DND-41 (cell line): Measurements from ENCODE around the gene MIGA1.
A peak's percentile ranks its signal among the peaks of the same experiment; 100 is the strongest.

Experiments used
- ATAC-seq: fragments of 200-7000 bp; cut with Tn5 transposase; 3 replicates; pipeline ENCODE4 v1.9.1; 2021; ENCODE audit warnings: low read depth; ENCODE audit not compliant: insufficient read depth
- DNase-seq: peaks from one replicate; pipeline ENCODE4 v3.0.0-alpha.2; 2020
- H2AFZ ChIP-seq: 2 replicates; pipeline ENCODE4 v1.6.0; 2012; ENCODE audit warnings: low read depth, low read length
- H3K27ac ChIP-seq: 2 replicates; pipeline ENCODE4 v1.5.1; 2012; ENCODE audit warnings: low read length, inconsistent platforms
- H3K27me3 ChIP-seq: fragments of 200-600 bp; sonication (generic); 2 replicates; pipeline ENCODE4 v1.6.0; 2012; ENCODE audit warnings: low read length, mild to moderate bottlenecking, inconsistent platforms; ENCODE audit not compliant: insufficient read depth, poor library complexity
- H3K36me3 ChIP-seq: 2 replicates; pipeline ENCODE4 v1.5.1; 2012; ENCODE audit warnings: low read length, inconsistent platforms; ENCODE audit not compliant: insufficient read depth
- H3K4me1 ChIP-seq: 2 replicates; pipeline ENCODE4 v1.5.1; 2012; ENCODE audit warnings: mild to moderate bottlenecking, low read length; ENCODE audit not compliant: insufficient read depth
- H3K4me2 ChIP-seq: 2 replicates; pipeline ENCODE4 v1.6.0; 2012; ENCODE audit warnings: mild to moderate bottlenecking, moderate library complexity, low read length, inconsistent platforms; ENCODE audit not compliant: insufficient read depth
- H3K4me3 ChIP-seq, 2 experiments: fragments of 200-600 bp in 1 of 2; shearing (Covaris generic) in 1 of 2; 2 replicates each; pipeline ENCODE4 v1.5.1; 2012 to 2016; ENCODE audit warnings: inconsistent platforms in 2 of 2, low read length in 2 of 2, mild to moderate bottlenecking in 2 of 2, low read depth in 1 of 2, moderate library complexity in 1 of 2
- H3K79me2 ChIP-seq: 2 replicates; pipeline ENCODE4 v1.6.0; 2012; ENCODE audit warnings: low read length, inconsistent platforms; ENCODE audit not compliant: insufficient read depth
- H3K9ac ChIP-seq: 2 replicates; pipeline ENCODE4 v1.6.0; 2012; ENCODE audit warnings: low read depth, mild to moderate bottlenecking, inconsistent platforms, low read length, moderate library complexity
- H3K9me3 ChIP-seq: 2 replicates; pipeline ENCODE4 v1.5.1; 2012; ENCODE audit warnings: low read length, moderate library complexity, mild to moderate bottlenecking, inconsistent platforms; ENCODE audit not compliant: insufficient read depth, severe bottlenecking
- H4K20me1 ChIP-seq: 2 replicates; pipeline ENCODE4 v1.6.0; 2012; ENCODE audit warnings: low read length; ENCODE audit not compliant: insufficient read depth
- EZH2 ChIP-seq: IDR thresholded peaks from 3 replicates; pipeline ENCODE4 v1.6.1; 2012; ENCODE audit warnings: borderline replicate concordance, low read depth, mild to moderate bottlenecking, moderate library complexity, low read length, inconsistent platforms; ENCODE audit not compliant: severe bottlenecking
- TF ChIP-seq, protein P1 (sequence below): IDR thresholded peaks from 2 replicates; pipeline ENCODE4 v1.5.1; 2012; ENCODE audit warnings: borderline replicate concordance, low read length, moderate library complexity, mild to moderate bottlenecking; ENCODE audit not compliant: poor library complexity, severe bottlenecking; ENCODE audit errors: extremely low read depth

The MIGA1 gene

DNA sequence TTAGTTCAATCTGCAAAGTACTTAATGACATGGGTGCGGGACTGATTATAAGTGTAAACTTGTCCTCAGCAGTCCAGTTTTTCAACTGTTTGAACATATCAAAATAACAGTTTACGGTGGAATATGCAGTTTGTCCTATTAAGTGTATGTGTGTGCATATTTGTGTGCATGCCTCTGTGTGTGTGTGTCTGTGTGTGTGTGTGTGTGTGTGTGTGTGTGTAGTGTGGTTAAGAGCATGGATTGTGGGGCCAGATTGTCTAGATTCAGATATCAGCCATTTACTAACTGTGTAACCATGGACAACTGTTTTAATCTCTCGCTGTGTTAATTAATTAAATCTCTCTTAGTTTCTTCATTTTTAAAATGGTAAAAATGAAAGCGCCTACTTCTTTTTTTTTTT, 148.0 kb downstream of the MIGA1 start:
- peak overlapping the region; percentile 97 for H3K4me2 ChIP-seq
- peaks cover 20% of the 10 kb centered on the region for H3K4me1 ChIP-seq
- peaks cover 8% of the 10 kb centered on the region for H3K79me2 ChIP-seq
- ATAC-seq (peak; percentile 64), DNase-seq (no peak)
- peak overlapping the region; percentile 55 for H3K9ac ChIP-seq
- H3K36me3 ChIP-seq = peaks cover 5% of the 10 kb centered on the region; the same call in 1 of the 2 replicates
- H3K27ac ChIP-seq = peak overlapping the region; percentile 79
- peak overlapping the region; percentile 62 for H2AFZ ChIP-seq
- peak overlapping the region; percentile 42 to 75; a peak in 3 of 4 replicates for H3K4me3 ChIP-seq
- H3K27me3 ChIP-seq = no peaks in the 10 kb centered on the region
- TF ChIP-seq, protein P1, sequence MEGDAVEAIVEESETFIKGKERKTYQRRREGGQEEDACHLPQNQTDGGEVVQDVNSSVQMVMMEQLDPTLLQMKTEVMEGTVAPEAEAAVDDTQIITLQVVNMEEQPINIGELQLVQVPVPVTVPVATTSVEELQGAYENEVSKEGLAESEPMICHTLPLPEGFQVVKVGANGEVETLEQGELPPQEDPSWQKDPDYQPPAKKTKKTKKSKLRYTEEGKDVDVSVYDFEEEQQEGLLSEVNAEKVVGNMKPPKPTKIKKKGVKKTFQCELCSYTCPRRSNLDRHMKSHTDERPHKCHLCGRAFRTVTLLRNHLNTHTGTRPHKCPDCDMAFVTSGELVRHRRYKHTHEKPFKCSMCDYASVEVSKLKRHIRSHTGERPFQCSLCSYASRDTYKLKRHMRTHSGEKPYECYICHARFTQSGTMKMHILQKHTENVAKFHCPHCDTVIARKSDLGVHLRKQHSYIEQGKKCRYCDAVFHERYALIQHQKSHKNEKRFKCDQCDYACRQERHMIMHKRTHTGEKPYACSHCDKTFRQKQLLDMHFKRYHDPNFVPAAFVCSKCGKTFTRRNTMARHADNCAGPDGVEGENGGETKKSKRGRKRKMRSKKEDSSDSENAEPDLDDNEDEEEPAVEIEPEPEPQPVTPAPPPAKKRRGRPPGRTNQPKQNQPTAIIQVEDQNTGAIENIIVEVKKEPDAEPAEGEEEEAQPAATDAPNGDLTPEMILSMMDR = no peak
- TF ChIP-seq EZH2 = no peak
- H4K20me1 ChIP-seq = no peaks in the 10 kb centered on the region
- H3K9me3 ChIP-seq = no peaks in the 10 kb centered on the region
